ENCODE data around the gene ITPR2. TPM values are rescaled to one million over a fixed set of nuclear protein-coding genes. Genes with fewer than 3 reads are reported as not detected.

Gene ITPR2
- total and polyA plus RNA-seq, 4 donors = 4.1 to 47.0 (median 26.5) TPM

- DNase-seq = no peak
- H3K27me3 ChIP-seq (ENCODE audit: control insufficient read depth in 3 of 3, insufficient read depth in 3 of 3, low read length in 2 of 3) = peaks cover 0 to 4% (median 0%) of the 10 kb centered on the region in 3 donors
- peaks cover 0 to 25% (median 4%) of the 10 kb centered on the region in 5 donors for H3K4me1 ChIP-seq (ENCODE audit: control insufficient read depth in 5 of 5, insufficient read depth in 5 of 5, low read length in 5 of 5)
- H3K36me3 ChIP-seq (ENCODE audit: control insufficient read depth in 4 of 4, insufficient read depth in 4 of 4, low read length in 4 of 4) = no peaks in the 10 kb centered on the region
- 90 to 92% methylated on average over 3 of the region's 3 CpGs for WGBS, 2 donors
- H3K9me3 ChIP-seq (ENCODE audit: control insufficient read depth in 4 of 4, insufficient read depth in 3 of 4, low read length in 3 of 4) = no peaks in the 10 kb centered on the region
- H3K4me3 ChIP-seq = no peak overlapping the region
- TF ChIP-seq, protein P1, sequence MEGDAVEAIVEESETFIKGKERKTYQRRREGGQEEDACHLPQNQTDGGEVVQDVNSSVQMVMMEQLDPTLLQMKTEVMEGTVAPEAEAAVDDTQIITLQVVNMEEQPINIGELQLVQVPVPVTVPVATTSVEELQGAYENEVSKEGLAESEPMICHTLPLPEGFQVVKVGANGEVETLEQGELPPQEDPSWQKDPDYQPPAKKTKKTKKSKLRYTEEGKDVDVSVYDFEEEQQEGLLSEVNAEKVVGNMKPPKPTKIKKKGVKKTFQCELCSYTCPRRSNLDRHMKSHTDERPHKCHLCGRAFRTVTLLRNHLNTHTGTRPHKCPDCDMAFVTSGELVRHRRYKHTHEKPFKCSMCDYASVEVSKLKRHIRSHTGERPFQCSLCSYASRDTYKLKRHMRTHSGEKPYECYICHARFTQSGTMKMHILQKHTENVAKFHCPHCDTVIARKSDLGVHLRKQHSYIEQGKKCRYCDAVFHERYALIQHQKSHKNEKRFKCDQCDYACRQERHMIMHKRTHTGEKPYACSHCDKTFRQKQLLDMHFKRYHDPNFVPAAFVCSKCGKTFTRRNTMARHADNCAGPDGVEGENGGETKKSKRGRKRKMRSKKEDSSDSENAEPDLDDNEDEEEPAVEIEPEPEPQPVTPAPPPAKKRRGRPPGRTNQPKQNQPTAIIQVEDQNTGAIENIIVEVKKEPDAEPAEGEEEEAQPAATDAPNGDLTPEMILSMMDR (IDR thresholded peaks at IDR 0.05; ENCODE audit: control extremely low read depth, extremely low read depth) = no peak
- no peak overlapping the region for H3K9ac ChIP-seq (ENCODE audit: insufficient read depth in 1 of 2, low read length in 2 of 2)
- H3K27ac ChIP-seq (ENCODE audit: low read depth in 1 of 2, low read length in 1 of 2) = no peak overlapping the region
- ATAC-seq (ENCODE audit: insufficient read depth, low FRiP score) = no peak
Measured at GRCh38 chr12:26795910-26796309, 37.1 kb downstream of the ITPR2 start.

GRCh38 chr12:26791301-26791791 is 41.6 kb downstream of the ITPR2 start:
- ATAC-seq (ENCODE audit: insufficient read depth, low FRiP score) = peak; percentile 59
- DNase-seq = peak in 2 of 3 donors; percentile 45 to 52
- TF ChIP-seq, protein P1 (IDR thresholded peaks at IDR 0.05; ENCODE audit: control extremely low read depth, extremely low read depth) = no peak
- no peaks in the 10 kb centered on the region for H3K9me3 ChIP-seq (ENCODE audit: control insufficient read depth in 4 of 4, insufficient read depth in 3 of 4, low read length in 3 of 4)
- no peaks in the 10 kb centered on the region for H3K36me3 ChIP-seq (ENCODE audit: control insufficient read depth in 4 of 4, insufficient read depth in 4 of 4, low read length in 4 of 4)
- no peak overlapping the region for H3K27ac ChIP-seq (ENCODE audit: low read depth in 1 of 2, low read length in 1 of 2)
- no peaks in the 10 kb centered on the region for H3K27me3 ChIP-seq (ENCODE audit: control insufficient read depth in 3 of 3, insufficient read depth in 3 of 3, low read length in 2 of 3)
- H3K9ac ChIP-seq (ENCODE audit: insufficient read depth in 1 of 2, low read length in 2 of 2) = no peak overlapping the region
- H3K4me3 ChIP-seq = no peak overlapping the region
- peaks cover 0 to 30% (median 0%) of the 10 kb centered on the region in 5 donors for H3K4me1 ChIP-seq (ENCODE audit: control insufficient read depth in 5 of 5, insufficient read depth in 5 of 5, low read length in 5 of 5)

DNA sequence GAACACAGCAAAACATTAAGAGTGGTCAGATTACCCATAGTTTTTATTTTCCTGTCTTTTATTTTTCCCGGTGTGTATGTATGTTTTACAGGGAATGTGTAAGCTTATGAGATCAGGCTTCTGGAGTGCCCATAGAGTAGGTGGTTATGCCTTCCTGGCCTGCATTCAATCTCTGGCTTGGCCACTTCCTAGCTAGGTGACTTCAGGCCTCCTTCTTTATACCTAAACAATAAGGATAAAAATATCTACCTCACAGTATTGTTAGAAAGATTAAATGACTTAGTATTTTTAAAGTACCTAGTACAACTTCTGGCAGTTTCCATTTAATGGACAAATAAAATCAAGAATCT is 42.4 kb downstream of the ITPR2 start:
- H3K9ac ChIP-seq (ENCODE audit: insufficient read depth in 1 of 2, low read length in 2 of 2) = no peak overlapping the region
- H3K27ac ChIP-seq (ENCODE audit: low read depth in 1 of 2, low read length in 1 of 2) = peak overlapping the region in 1 of 2 donors; percentile 67
- no peak overlapping the region for H3K4me3 ChIP-seq
- TF ChIP-seq, protein P1 (IDR thresholded peaks at IDR 0.05; ENCODE audit: control extremely low read depth, extremely low read depth) = no peak
- H3K27me3 ChIP-seq (ENCODE audit: control insufficient read depth in 3 of 3, insufficient read depth in 3 of 3, low read length in 2 of 3) = no peaks in the 10 kb centered on the region
- 59 to 71% methylated on average over 1 of the region's 1 CpG for WGBS, 2 donors
- DNase-seq = no peak
- no peak for ATAC-seq (ENCODE audit: insufficient read depth, low FRiP score)
- H3K4me1 ChIP-seq (ENCODE audit: control insufficient read depth in 5 of 5, insufficient read depth in 5 of 5, low read length in 5 of 5) = peaks cover 0 to 30% (median 0%) of the 10 kb centered on the region in 5 donors
- no peaks in the 10 kb centered on the region for H3K36me3 ChIP-seq (ENCODE audit: control insufficient read depth in 4 of 4, insufficient read depth in 4 of 4, low read length in 4 of 4)
- H3K9me3 ChIP-seq (ENCODE audit: control insufficient read depth in 4 of 4, insufficient read depth in 3 of 4, low read length in 3 of 4) = no peaks in the 10 kb centered on the region
